Measurements from ENCODE around the gene CIDEB. TPM values are rescaled to one million over a fixed set of nuclear protein-coding genes. Genes with fewer than 3 reads are reported as not detected.

Gene CIDEB
- total RNA-seq, 1 experiment from 2014 or later, result 0.22 TPM

DNA sequence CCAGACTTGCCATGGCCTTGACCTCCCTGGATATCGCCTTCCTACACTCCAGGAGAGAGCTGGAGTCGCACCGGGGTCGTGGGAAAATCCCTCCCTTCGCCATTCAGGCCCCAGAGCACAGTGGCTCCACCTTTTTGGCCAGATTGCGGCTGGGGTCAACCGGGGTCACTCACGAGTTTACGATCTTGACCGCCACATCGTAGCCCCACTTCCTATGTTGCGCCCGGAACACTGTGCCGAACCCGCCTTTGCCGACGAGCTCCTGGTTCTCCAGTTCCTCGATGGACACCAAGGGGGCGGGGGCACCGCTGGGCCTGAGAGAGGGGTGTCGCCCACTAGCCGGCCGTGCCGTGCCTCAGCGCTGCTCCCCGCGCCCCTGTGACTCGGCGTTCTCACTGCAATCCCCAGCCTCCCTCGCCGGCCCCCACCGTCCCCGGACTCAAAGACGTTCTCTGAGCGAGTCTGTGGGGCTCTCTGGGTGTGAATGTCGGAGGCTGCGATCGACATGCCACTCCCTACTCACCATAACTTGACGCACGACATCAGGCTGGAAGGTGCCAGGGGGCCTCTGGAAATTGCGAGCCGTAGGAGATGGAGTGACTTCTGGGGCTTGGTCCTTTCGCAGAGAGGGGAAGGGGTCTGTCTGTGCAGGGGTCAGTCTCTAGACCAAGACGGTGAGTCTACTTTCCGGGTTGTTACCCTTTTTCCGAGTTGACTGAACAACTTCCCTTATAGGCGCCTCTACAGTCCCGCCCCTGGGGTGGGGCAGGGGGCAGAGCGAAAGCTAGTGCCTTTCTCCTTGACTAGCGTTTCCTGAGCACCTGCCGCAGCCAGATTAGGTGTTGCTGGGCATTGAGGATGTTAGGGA, 31.7 kb upstream of the CIDEB start, which contains the start of gene RIPK3:
Gene RIPK3, minus strand, starts transcription at position 708 of the 868 bp plus-strand sequence. Its CDS starts 165 bp downstream, at position 543.
- no peaks in the 10 kb centered on the region for H3K36me3 ChIP-seq (ENCODE audit: control insufficient read depth in 1 of 2, insufficient read depth in 2 of 2, low read length in 2 of 2)
- H3K79me2 ChIP-seq (ENCODE audit: insufficient read depth, low read length), result no peaks in the 10 kb centered on the region
- DNase-seq (ENCODE audit: low read depth, low spot score), result no peak
- intact Hi-C loops (cut with micrococcal nuclease), result no loop called here
- POLR2A ChIA-PET, result no interaction called here
- H3K4me2 ChIP-seq (ENCODE audit: low read length), result no peak within 1 kb of the TSS
- no peak within 1 kb of the TSS for H2AFZ ChIP-seq (ENCODE audit: low read depth, low read length, poor library complexity, severe bottlenecking)
- H3K4me3 ChIP-seq (replicated peaks in 1 of 2; ENCODE audit: low read depth in 1 of 2, low read length in 2 of 2), result no peak within 1 kb of the TSS
- no peaks in the 10 kb centered on the region for H4K20me1 ChIP-seq (ENCODE audit: insufficient read depth)
- H3K27ac ChIP-seq (ENCODE audit: low read depth, low read length), result no peak within 1 kb of the TSS
- TF ChIP-seq, protein P1, sequence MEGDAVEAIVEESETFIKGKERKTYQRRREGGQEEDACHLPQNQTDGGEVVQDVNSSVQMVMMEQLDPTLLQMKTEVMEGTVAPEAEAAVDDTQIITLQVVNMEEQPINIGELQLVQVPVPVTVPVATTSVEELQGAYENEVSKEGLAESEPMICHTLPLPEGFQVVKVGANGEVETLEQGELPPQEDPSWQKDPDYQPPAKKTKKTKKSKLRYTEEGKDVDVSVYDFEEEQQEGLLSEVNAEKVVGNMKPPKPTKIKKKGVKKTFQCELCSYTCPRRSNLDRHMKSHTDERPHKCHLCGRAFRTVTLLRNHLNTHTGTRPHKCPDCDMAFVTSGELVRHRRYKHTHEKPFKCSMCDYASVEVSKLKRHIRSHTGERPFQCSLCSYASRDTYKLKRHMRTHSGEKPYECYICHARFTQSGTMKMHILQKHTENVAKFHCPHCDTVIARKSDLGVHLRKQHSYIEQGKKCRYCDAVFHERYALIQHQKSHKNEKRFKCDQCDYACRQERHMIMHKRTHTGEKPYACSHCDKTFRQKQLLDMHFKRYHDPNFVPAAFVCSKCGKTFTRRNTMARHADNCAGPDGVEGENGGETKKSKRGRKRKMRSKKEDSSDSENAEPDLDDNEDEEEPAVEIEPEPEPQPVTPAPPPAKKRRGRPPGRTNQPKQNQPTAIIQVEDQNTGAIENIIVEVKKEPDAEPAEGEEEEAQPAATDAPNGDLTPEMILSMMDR (IDR thresholded peaks at IDR 0.05 in 2 of 3, conservative IDR thresholded peaks at IDR 0.05 in 1 of 3; ENCODE audit: borderline replicate concordance in 1 of 3, insufficient read depth in 1 of 3, low read depth in 2 of 3, low read length in 2 of 3), result no peak
- TF ChIP-seq EZH2phosphoT487 (IDR thresholded peaks at IDR 0.05; ENCODE audit: borderline replicate concordance) (no peak), SRF (IDR thresholded peaks at IDR 0.05; ENCODE audit: low read depth) (no peak), POLR2A (IDR thresholded peaks at IDR 0.05; ENCODE audit: borderline replicate concordance, extremely low read depth, insufficient read depth, insufficient read length) (no peak), TCF7L2 (IDR thresholded peaks at IDR 0.05; ENCODE audit: borderline replicate concordance, extremely low read depth, insufficient read depth, insufficient read length) (no peak), ZFX (IDR thresholded peaks at IDR 0.05) (no peak), ZNF274 (IDR thresholded peaks at IDR 0.05; ENCODE audit: low read depth, low read length) (no peak), SIN3A (IDR thresholded peaks at IDR 0.05; ENCODE audit: low read depth) (no peak), FOSL1 (IDR thresholded peaks at IDR 0.05; ENCODE audit: low read depth) (no peak), CBX3 (IDR thresholded peaks at IDR 0.05; ENCODE audit: low read depth) (no peak), SP1 (IDR thresholded peaks at IDR 0.05; ENCODE audit: low read depth) (no peak), POLR2AphosphoS5 (IDR thresholded peaks at IDR 0.05; ENCODE audit: low read depth, low read length) (no peak)
- TF ChIP-seq, protein P2, sequence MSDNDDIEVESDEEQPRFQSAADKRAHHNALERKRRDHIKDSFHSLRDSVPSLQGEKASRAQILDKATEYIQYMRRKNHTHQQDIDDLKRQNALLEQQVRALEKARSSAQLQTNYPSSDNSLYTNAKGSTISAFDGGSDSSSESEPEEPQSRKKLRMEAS (IDR thresholded peaks at IDR 0.05), result no peak
- TF ChIP-seq, protein P3, sequence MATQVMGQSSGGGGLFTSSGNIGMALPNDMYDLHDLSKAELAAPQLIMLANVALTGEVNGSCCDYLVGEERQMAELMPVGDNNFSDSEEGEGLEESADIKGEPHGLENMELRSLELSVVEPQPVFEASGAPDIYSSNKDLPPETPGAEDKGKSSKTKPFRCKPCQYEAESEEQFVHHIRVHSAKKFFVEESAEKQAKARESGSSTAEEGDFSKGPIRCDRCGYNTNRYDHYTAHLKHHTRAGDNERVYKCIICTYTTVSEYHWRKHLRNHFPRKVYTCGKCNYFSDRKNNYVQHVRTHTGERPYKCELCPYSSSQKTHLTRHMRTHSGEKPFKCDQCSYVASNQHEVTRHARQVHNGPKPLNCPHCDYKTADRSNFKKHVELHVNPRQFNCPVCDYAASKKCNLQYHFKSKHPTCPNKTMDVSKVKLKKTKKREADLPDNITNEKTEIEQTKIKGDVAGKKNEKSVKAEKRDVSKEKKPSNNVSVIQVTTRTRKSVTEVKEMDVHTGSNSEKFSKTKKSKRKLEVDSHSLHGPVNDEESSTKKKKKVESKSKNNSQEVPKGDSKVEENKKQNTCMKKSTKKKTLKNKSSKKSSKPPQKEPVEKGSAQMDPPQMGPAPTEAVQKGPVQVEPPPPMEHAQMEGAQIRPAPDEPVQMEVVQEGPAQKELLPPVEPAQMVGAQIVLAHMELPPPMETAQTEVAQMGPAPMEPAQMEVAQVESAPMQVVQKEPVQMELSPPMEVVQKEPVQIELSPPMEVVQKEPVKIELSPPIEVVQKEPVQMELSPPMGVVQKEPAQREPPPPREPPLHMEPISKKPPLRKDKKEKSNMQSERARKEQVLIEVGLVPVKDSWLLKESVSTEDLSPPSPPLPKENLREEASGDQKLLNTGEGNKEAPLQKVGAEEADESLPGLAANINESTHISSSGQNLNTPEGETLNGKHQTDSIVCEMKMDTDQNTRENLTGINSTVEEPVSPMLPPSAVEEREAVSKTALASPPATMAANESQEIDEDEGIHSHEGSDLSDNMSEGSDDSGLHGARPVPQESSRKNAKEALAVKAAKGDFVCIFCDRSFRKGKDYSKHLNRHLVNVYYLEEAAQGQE (IDR thresholded peaks at IDR 0.05; ENCODE audit: low read depth), result no peak
- TF ChIP-seq, protein P4, sequence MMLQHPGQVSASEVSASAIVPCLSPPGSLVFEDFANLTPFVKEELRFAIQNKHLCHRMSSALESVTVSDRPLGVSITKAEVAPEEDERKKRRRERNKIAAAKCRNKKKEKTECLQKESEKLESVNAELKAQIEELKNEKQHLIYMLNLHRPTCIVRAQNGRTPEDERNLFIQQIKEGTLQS (IDR thresholded peaks at IDR 0.05), result no peak
- RAD21 ChIA-PET (ENCODE audit: low non-redundant PET in 1 of 2, low total read pairs in 2 of 2, uncharacterized antibody in 2 of 2, unreplicated experiment in 2 of 2), result no interaction called here
- H3K9me3 ChIP-seq (ENCODE audit: control insufficient read depth in 1 of 2, insufficient read depth in 1 of 2, low read depth in 1 of 2, low read length in 2 of 2), result no peaks in the 10 kb centered on the region
- H3K9ac ChIP-seq (ENCODE audit: low read length), result no peak within 1 kb of the TSS
- no peaks in the 10 kb centered on the region for H3K9me2 ChIP-seq (ENCODE audit: insufficient read depth)
- no peaks in the 10 kb centered on the region for H3K4me1 ChIP-seq (ENCODE audit: control insufficient read depth in 1 of 2, insufficient read depth in 2 of 2, low read length in 2 of 2)
- BruUV-seq (replicated peaks), result no TSS peak
- ATAC-seq, result no peak
- no peaks in the 10 kb centered on the region for H3K27me3 ChIP-seq (ENCODE audit: insufficient read depth, low read length)
- CTCF ChIA-PET, result no interaction called here

All from HCT116 (cell line).